K562 treated with DMSO at 1 percent for 4 hours (cell line): ENCODE results near the gene SLC16A8. TPM values are rescaled to one million over a fixed set of nuclear protein-coding genes. Genes with fewer than 3 reads are reported as not detected.

Experiments used
- total RNA-seq: library from RNA; unstranded; fragments of 300-600 nt; gene quantifications from 2 replicates; pipeline ENCODE4 v1.2.3, GENCODE V29; 2022; ENCODE audit not compliant: insufficient read depth

SLC16A8 gene
- total RNA-seq = not detected in 2 replicates

GRCh38 chr22:38083931-38084631, at the start of gene SLC16A8:
Gene SLC16A8, minus strand, starts transcription at chr22:38084184. Its CDS starts 1,311 bp downstream, at chr22:38082873.

GRCh38 chr22:38110008-38110862, 26.3 kb upstream of the SLC16A8 start, which contains the start of gene BAIAP2L2:
Gene BAIAP2L2, minus strand, starts transcription at chr22:38110684. Its CDS starts 159 bp downstream, at chr22:38110525.

GRCh38 chr22:38056969-38057891, 26.8 kb downstream of the SLC16A8 start, which contains the start of gene PICK1:
Gene PICK1, plus strand, starts transcription at chr22:38057404. Its CDS starts 406 bp downstream, at chr22:38057810.

Other genes with a start within 250 kb of the SLC16A8 start
- 58.7 and 75.7 TPM in 2 replicates for gene ANKRD54, start 239.8 kb downstream of the SLC16A8 start, total RNA-seq
- gene EIF3L, start 234.8 kb downstream of the SLC16A8 start, total RNA-seq = 646 and 720 TPM in 2 replicates
- gene MICALL1, start 177.9 kb downstream of the SLC16A8 start, total RNA-seq = 27.1 and 30.8 TPM in 2 replicates
- not detected in 2 replicates for gene C22orf23, start 130.6 kb downstream of the SLC16A8 start, total RNA-seq
- gene POLR2F, start 130.5 kb downstream of the SLC16A8 start, total RNA-seq = 37.3 and 51.5 TPM in 2 replicates
- gene SOX10, start 99.6 kb downstream of the SLC16A8 start, total RNA-seq = not detected in 2 replicates
- 4.2 and 11.8 TPM in 2 replicates for gene PICK1, start 26.8 kb downstream of the SLC16A8 start, total RNA-seq
- not detected in 2 replicates for gene BAIAP2L2, start 26.5 kb upstream of the SLC16A8 start, total RNA-seq
- gene PLA2G6, start 97.6 kb upstream of the SLC16A8 start, total RNA-seq = 3.3 and 5.4 TPM in 2 replicates
- 9.9 and 11.5 TPM in 2 replicates for gene MAFF, start 117.8 kb upstream of the SLC16A8 start, total RNA-seq
- 24.8 and 29.0 TPM in 2 replicates for gene TMEM184B, start 188.8 kb upstream of the SLC16A8 start, total RNA-seq
- gene CSNK1E, start 233.2 kb upstream of the SLC16A8 start, total RNA-seq = 53.5 and 62.2 TPM in 2 replicates